HepG2 (cell line): ENCODE data around the gene SPPL2B. TPM values are rescaled to one million over a fixed set of nuclear protein-coding genes. Genes with fewer than 3 reads are reported as not detected.

Experiments
- ATAC-seq: fragments of 200-7000 bp; cut with Tn5 transposase; 3 replicates; pipeline ENCODE4 v1.9.1; 2020; ENCODE audit warnings: mild to moderate bottlenecking, moderate library complexity
- BruUV-seq: library from RNA; stranded (reverse); fragments of 400-500 nt; replicated peaks from 2 replicates; lab custom pipeline; 2021; lab: Mats Ljungman, UMichigan
- CTCF ChIA-PET: fragments of 300-600 bp; formaldehyde crosslinking; extraction: SDS; loops from one replicate; lab custom pipeline; 2021; ENCODE audit warnings: low total read pairs, inconsistent platforms, low intra/inter-chr PET ratio; lab: Yijun Ruan, JAX
- POLR2A ChIA-PET: fragments of 350-600 bp; sonication (Branson Sonifier 250); formaldehyde crosslinking; loops from one replicate; lab custom pipeline; 2020; ENCODE audit warnings: antibody characterized with exemption, inconsistent platforms; lab: Yijun Ruan, JAX
- DNase-seq: peaks from one replicate; pipeline ENCODE4 v3.0.0-alpha.2; 2015; ENCODE audit warnings: low spot score
- FAIRE-seq: peaks from 3 replicates; lab custom pipeline; 2011; peaks lifted over from hg19 to GRCh38; lab: Jason Lieb, UNC
- H2AFZ ChIP-seq: one replicate; pipeline ENCODE4 v1.6.1; 2011; ENCODE audit warnings: low read length, inconsistent platforms
- H3K27ac ChIP-seq: fragments of 300-600 bp; 3 replicates; pipeline ENCODE4 v1.8.0; 2011; ENCODE audit warnings: mixed run types, mild to moderate bottlenecking, mixed read lengths, low read length, inconsistent platforms; ENCODE audit not compliant: insufficient read depth; ENCODE audit errors: extremely low read length
- H3K27me3 ChIP-seq, 2 experiments: fragments of 200-600 bp in 1 of 2; 2 replicates in 1 of 2; 3 replicates in 1 of 2; pipeline versions ENCODE4 v1.6.0 to v1.8.0; 2011; ENCODE audit warnings: low read length in 2 of 2, mild to moderate bottlenecking in 2 of 2, moderate library complexity in 2 of 2, inconsistent platforms in 1 of 2; ENCODE audit not compliant: insufficient read depth in 2 of 2, control insufficient read depth in 1 of 2
- H3K36me3 ChIP-seq, 2 experiments: fragments of 200-600 bp in 1 of 2; replicated peaks in 1 of 2; 2 replicates in 1 of 2; 3 replicates in 1 of 2; pipeline versions ENCODE4 v1.5.1 to v1.8.0; 2011; ENCODE audit warnings: low read length in 2 of 2, inconsistent platforms in 1 of 2; ENCODE audit not compliant: insufficient read depth in 2 of 2, control insufficient read depth in 1 of 2
- H3K4me1 ChIP-seq: 2 replicates; pipeline ENCODE4 v1.5.1; 2012; ENCODE audit warnings: low read length, inconsistent platforms; ENCODE audit not compliant: insufficient read depth
- H3K4me2 ChIP-seq: 2 replicates; pipeline ENCODE4 v1.6.0; 2011; ENCODE audit warnings: low read depth, low read length, inconsistent platforms
- H3K4me3 ChIP-seq, 3 experiments: fragments of 200-600 bp in 1 of 3; sonication (generic), shearing (Covaris generic) in 1 of 3; replicated peaks in 1 of 3; 2 replicates each; pipeline ENCODE4 v1.5.1; 2011 to 2016; ENCODE audit warnings: low read length in 3 of 3, inconsistent platforms in 2 of 3, low read depth in 2 of 3, mild to moderate bottlenecking in 2 of 3, control low read depth in 1 of 3, mixed read lengths in 1 of 3; ENCODE audit not compliant: insufficient read depth in 1 of 3
- H3K79me2 ChIP-seq: one replicate; pipeline ENCODE4 v1.6.1; 2011; ENCODE audit warnings: low read length, inconsistent platforms; ENCODE audit not compliant: insufficient read depth
- H3K9ac ChIP-seq: 2 replicates; pipeline ENCODE4 v1.6.0; 2011; ENCODE audit warnings: mild to moderate bottlenecking, low read depth, low read length, inconsistent platforms; ENCODE audit not compliant: insufficient read depth
- H3K9me3 ChIP-seq: 2 replicates; pipeline ENCODE4 v1.5.1; 2012; ENCODE audit warnings: mild to moderate bottlenecking, low read length
- H4K20me1 ChIP-seq: 2 replicates; pipeline ENCODE4 v1.6.0; 2011; ENCODE audit warnings: inconsistent platforms, mild to moderate bottlenecking, low read length, moderate library complexity; ENCODE audit not compliant: insufficient read depth
- ERF ChIP-seq: IDR thresholded peaks from 2 replicates; pipeline ENCODE4 v1.6.1; 2018; ENCODE audit warnings: missing biosample characterization, missing genetic modification reagents
- FOXO1 ChIP-seq: sonication (generic); formaldehyde crosslinking; IDR thresholded peaks from 2 replicates; pipeline ENCODE4 v1.4.0; 2020; ENCODE audit warnings: missing genetic modification reagents
- HMG20B ChIP-seq: conservative IDR thresholded peaks from 2 replicates; pipeline ENCODE4 v1.6.1; 2016; ENCODE audit warnings: missing genetic modification reagents, missing compliant biosample characterization
- HNF1A ChIP-seq, 2 experiments: sonication (generic) in 1 of 2; formaldehyde crosslinking in 1 of 2; IDR thresholded peaks; 2 replicates each; pipeline versions ENCODE4 v1.4.0 to v1.6.1; 2016 to 2020; ENCODE audit warnings: borderline replicate concordance in 1 of 2, low read depth in 1 of 2, mild to moderate bottlenecking in 1 of 2, missing genetic modification reagents in 1 of 2
- MXI1 ChIP-seq: IDR thresholded peaks from 3 replicates; pipeline ENCODE4 v1.6.1; 2012; ENCODE audit warnings: low read depth, low read length, inconsistent platforms, borderline replicate concordance
- NFIC ChIP-seq: IDR thresholded peaks from 2 replicates; pipeline ENCODE4 v1.6.1; 2012; ENCODE audit warnings: mild to moderate bottlenecking, low read length, inconsistent platforms
- ONECUT2 ChIP-seq: sonication (generic); formaldehyde crosslinking; IDR thresholded peaks from 2 replicates; pipeline ENCODE4 v1.4.0; 2020; ENCODE audit warnings: missing genetic modification reagents
- PAF1 ChIP-seq: IDR thresholded peaks from 2 replicates; pipeline ENCODE4 v1.6.1; 2016; ENCODE audit warnings: missing genetic modification reagents, missing compliant biosample characterization
- POGK ChIP-seq: sonication (generic); formaldehyde crosslinking; conservative IDR thresholded peaks from 2 replicates; pipeline ENCODE4 v1.8.0; 2022; ENCODE audit warnings: mild to moderate bottlenecking, moderate library complexity, missing genetic modification reagents
- RFX3 ChIP-seq: IDR thresholded peaks from 2 replicates; pipeline ENCODE4 v1.6.1; 2016; ENCODE audit warnings: missing biosample characterization, missing genetic modification reagents
- RFXANK ChIP-seq: IDR thresholded peaks from 2 replicates; pipeline ENCODE4 v1.6.1; 2016
- SKI ChIP-seq: fragments of 450-650 bp; IDR thresholded peaks from one replicate; pipeline ENCODE4 v1.6.1; 2018; ENCODE audit warnings: mild to moderate bottlenecking; ENCODE audit not compliant: partially characterized antibody
- SMAD1 ChIP-seq: sonication (generic); formaldehyde crosslinking; IDR thresholded peaks from 2 replicates; pipeline ENCODE4 v1.4.0; 2020; ENCODE audit warnings: missing genetic modification reagents, low read depth, mild to moderate bottlenecking, borderline replicate concordance
- ZBTB8A ChIP-seq: sonication (generic); formaldehyde crosslinking; IDR thresholded peaks from 2 replicates; pipeline ENCODE4 v1.4.0; 2020; ENCODE audit warnings: mild to moderate bottlenecking, low read depth, missing genetic modification reagents, borderline replicate concordance
- ZNF331 ChIP-seq: sonication (generic); formaldehyde crosslinking; IDR thresholded peaks from 2 replicates; pipeline ENCODE4 v1.4.0; 2020; ENCODE audit warnings: missing genetic modification reagents
- ZNF562 ChIP-seq: sonication (generic); formaldehyde crosslinking; IDR thresholded peaks from 2 replicates; pipeline ENCODE4 v1.8.0; 2022; ENCODE audit warnings: missing genetic modification reagents, borderline replicate concordance
- WGBS: methylation state at CpG from one replicate; pipeline ENCODE4 v1.1.6; 2017; ENCODE audit warnings: low lambda C conversion rate; 5-methylcytosine and 5-hydroxymethylcytosine counted together
- in situ Hi-C: cut with HindIII; loops from 2 replicates; pipeline ENCODE4 v1.10.0; 2017; ENCODE audit warnings: low pct_unique_long_range_greater_than_20kb; ENCODE audit not compliant: extremely low pct_ligation_motif_present
- intact Hi-C: fragments of 100-400 bp; cut with micrococcal nuclease; formaldehyde crosslinking; loops from one replicate; pipeline ENCODE4 v1.10.0; 2022; ENCODE audit not compliant: unreplicated experiment
- polyA plus RNA-seq, 8 experiments: library from polyadenylated mRNA; depleted of rRNA in 3 of 8; stranded (reverse) in 7 of 8; unstranded in 1 of 8; fragments of >200 nt; fragmentation: Illumina TruSeq in 4 of 8; extraction: Trizol in 4 of 8; gene quantifications; 2 replicates each; pipeline versions ENCODE4 v1.2.1 to v1.2.3, GENCODE V29; 2011 to 2016; ENCODE audit warnings: low read depth in 4 of 8, missing spikeins in 1 of 8, mixed read lengths in 1 of 8; ENCODE audit not compliant: insufficient read depth in 1 of 8
- total RNA-seq, 5 experiments: library from RNA; depleted of rRNA; stranded (reverse); fragments of >200 nt; fragmentation: Illumina TruSeq; extraction: Trizol; gene quantifications; 2 replicates each; pipeline ENCODE4 v1.2.3, GENCODE V29; 2016; ENCODE audit warnings: low read depth in 1 of 5
- TF ChIP-seq, protein P1 (sequence below): sonication (generic); formaldehyde crosslinking; IDR thresholded peaks from 2 replicates; pipeline ENCODE4 v1.5.0; 2020; ENCODE audit warnings: mild to moderate bottlenecking, missing genetic modification reagents
- TF ChIP-seq, protein P2 (sequence below): sonication (generic); formaldehyde crosslinking; IDR thresholded peaks from 2 replicates; pipeline ENCODE4 v1.8.0; 2022; ENCODE audit warnings: mild to moderate bottlenecking, missing genetic modification reagents, moderate library complexity

SPPL2B gene
- total and polyA plus RNA-seq, 2 of the 13 experiments (the other 11 are each of a cell fraction or from before 2014, with no cell fraction given): 14.9 to 15.2 TPM

GRCh38 chr19:2351591-2351990 lies 23.1 kb downstream of the SPPL2B start:
- no peak overlapping the region for H3K4me2 ChIP-seq
- no peak for DNase-seq
- TF ChIP-seq FOXO1: no peak
- no peak for TF ChIP-seq ONECUT2 (CRISPR knock-in tag)
- TF ChIP-seq SMAD1 (CRISPR knock-in tag): no peak
- TF ChIP-seq POGK (CRISPR knock-in tag): no peak
- TF ChIP-seq NFIC: no peak
- no peak for TF ChIP-seq ZNF562 (CRISPR knock-in tag)
- TF ChIP-seq MXI1: no peak
- TF ChIP-seq, protein P1, sequence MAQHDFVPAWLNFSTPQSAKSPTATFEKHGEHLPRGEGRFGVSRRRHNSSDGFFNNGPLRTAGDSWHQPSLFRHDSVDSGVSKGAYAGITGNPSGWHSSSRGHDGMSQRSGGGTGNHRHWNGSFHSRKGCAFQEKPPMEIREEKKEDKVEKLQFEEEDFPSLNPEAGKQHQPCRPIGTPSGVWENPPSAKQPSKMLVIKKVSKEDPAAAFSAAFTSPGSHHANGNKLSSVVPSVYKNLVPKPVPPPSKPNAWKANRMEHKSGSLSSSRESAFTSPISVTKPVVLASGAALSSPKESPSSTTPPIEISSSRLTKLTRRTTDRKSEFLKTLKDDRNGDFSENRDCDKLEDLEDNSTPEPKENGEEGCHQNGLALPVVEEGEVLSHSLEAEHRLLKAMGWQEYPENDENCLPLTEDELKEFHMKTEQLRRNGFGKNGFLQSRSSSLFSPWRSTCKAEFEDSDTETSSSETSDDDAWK (CRISPR knock-in tag): no peak
- TF ChIP-seq ERF (CRISPR knock-in tag): no peak
- no peak for TF ChIP-seq ZBTB8A (CRISPR knock-in tag)
- no peak for TF ChIP-seq PAF1
- no peak for TF ChIP-seq HMG20B (CRISPR knock-in tag)
- TF ChIP-seq RFXANK: no peak
- no peak for TF ChIP-seq RFX3 (CRISPR knock-in tag)
- TF ChIP-seq HNF1A (IDR thresholded peaks at IDR 0.05; ENCODE audit: low read depth): no peak
- TF ChIP-seq HNF1A (CRISPR knock-in tag; IDR thresholded peaks at IDR 0.05; ENCODE audit: borderline replicate concordance): no peak
- TF ChIP-seq SKI: no peak
- no peak for TF ChIP-seq ZNF331 (CRISPR knock-in tag)
- TF ChIP-seq, protein P2, sequence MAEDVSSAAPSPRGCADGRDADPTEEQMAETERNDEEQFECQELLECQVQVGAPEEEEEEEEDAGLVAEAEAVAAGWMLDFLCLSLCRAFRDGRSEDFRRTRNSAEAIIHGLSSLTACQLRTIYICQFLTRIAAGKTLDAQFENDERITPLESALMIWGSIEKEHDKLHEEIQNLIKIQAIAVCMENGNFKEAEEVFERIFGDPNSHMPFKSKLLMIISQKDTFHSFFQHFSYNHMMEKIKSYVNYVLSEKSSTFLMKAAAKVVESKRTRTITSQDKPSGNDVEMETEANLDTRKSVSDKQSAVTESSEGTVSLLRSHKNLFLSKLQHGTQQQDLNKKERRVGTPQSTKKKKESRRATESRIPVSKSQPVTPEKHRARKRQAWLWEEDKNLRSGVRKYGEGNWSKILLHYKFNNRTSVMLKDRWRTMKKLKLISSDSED (CRISPR knock-in tag): no peak

More at GRCh38 chr19:2351591-2351990, 23.1 kb downstream of the SPPL2B start:
- no peak for ATAC-seq
- H3K4me1 ChIP-seq: no peaks in the 10 kb centered on the region
- CTCF ChIA-PET: no interaction called here
- H3K9me3 ChIP-seq: no peaks in the 10 kb centered on the region
- FAIRE-seq: no peak
- H3K36me3 ChIP-seq: no peaks in the 10 kb centered on the region
- H3K27me3 ChIP-seq: no peaks in the 10 kb centered on the region; a peak in 1 of 5 replicates
- intact Hi-C loops (no loop called here), in situ Hi-C loops (no loop called here)
- no peaks in the 10 kb centered on the region for H3K79me2 ChIP-seq
- WGBS: 96% methylated on average over 19 of the region's 28 CpGs
- H2AFZ ChIP-seq: no peak overlapping the region
- no peak overlapping the region for H3K9ac ChIP-seq
- POLR2A ChIA-PET: no interaction called here
- H3K4me3 ChIP-seq: no peak overlapping the region
- H4K20me1 ChIP-seq: no peaks in the 10 kb centered on the region
- H3K27ac ChIP-seq: no peak overlapping the region
- no TSS peak for BruUV-seq
